ENCODE data around the gene GATAD1. TPM values are rescaled to one million over a fixed set of nuclear protein-coding genes. Genes with fewer than 3 reads are reported as not detected.

GATAD1 gene
- total RNA-seq, 2 donors from 2014 or later = 44.0 to 72.3 TPM

- ATAC-seq (ENCODE audit: insufficient number of reproducible peaks, low FRiP score, low read depth) = no peak
- DNase-seq (ENCODE audit: low spot score) = no peak
- no peak for TF ChIP-seq CTCF (IDR thresholded peaks at IDR 0.05)
- Histone ChIP-seq H3K27me3 (replicated peaks; ENCODE audit: insufficient read depth) (no peaks in the 10 kb centered on the region), H3K9me3 (no peaks in the 10 kb centered on the region), H3K4me1 (ENCODE audit: control insufficient read depth in 1 of 2, low read depth in 2 of 2) (no peaks in the 10 kb centered on the region), H3K27ac (no peak overlapping the region), H3K4me3 (no peak overlapping the region), H3K36me3 (peaks cover 45% of the 10 kb centered on the region)
These were observed 40.5 kb downstream of the GATAD1 start for GRCh38 chr7:92487804-92488203.

- no peak for ATAC-seq (ENCODE audit: insufficient number of reproducible peaks, low FRiP score, low read depth)
- no peak for TF ChIP-seq CTCF (IDR thresholded peaks at IDR 0.05)
- H3K27me3 ChIP-seq (replicated peaks; ENCODE audit: insufficient read depth) = no peaks in the 10 kb centered on the region
- no peak overlapping the region for H3K4me3 ChIP-seq
- no peaks in the 10 kb centered on the region for H3K4me1 ChIP-seq (ENCODE audit: control insufficient read depth in 1 of 2, low read depth in 2 of 2)
- no peak for DNase-seq (ENCODE audit: low spot score)
- no peak overlapping the region for H3K27ac ChIP-seq
- H3K36me3 ChIP-seq = peaks cover 50% of the 10 kb centered on the region
- H3K9me3 ChIP-seq = no peaks in the 10 kb centered on the region
These were observed 42.4 kb downstream of the GATAD1 start for GRCh38 chr7:92489634-92490033.

GRCh38 chr7:92496876-92497275 lies 49.6 kb downstream of the GATAD1 start:
- Histone ChIP-seq H3K9me3 (no peaks in the 10 kb centered on the region), H3K27ac (no peak overlapping the region), H3K4me1 (ENCODE audit: control insufficient read depth in 1 of 2, low read depth in 2 of 2) (no peaks in the 10 kb centered on the region), H3K27me3 (replicated peaks; ENCODE audit: insufficient read depth) (no peaks in the 10 kb centered on the region), H3K36me3 (peaks cover 40% of the 10 kb centered on the region), H3K4me3 (no peak overlapping the region)
- ATAC-seq (ENCODE audit: insufficient number of reproducible peaks, low FRiP score, low read depth) (no peak), DNase-seq (ENCODE audit: low spot score) (no peak)
- TF ChIP-seq CTCF (IDR thresholded peaks at IDR 0.05) = no peak

GRCh38 chr7:92498557-92498956 lies 51.3 kb downstream of the GATAD1 start:
- DNase-seq (ENCODE audit: low spot score) (no peak), ATAC-seq (ENCODE audit: insufficient number of reproducible peaks, low FRiP score, low read depth) (no peak)
- H3K9me3 ChIP-seq = no peaks in the 10 kb centered on the region
- no peaks in the 10 kb centered on the region for H3K4me1 ChIP-seq (ENCODE audit: control insufficient read depth in 1 of 2, low read depth in 2 of 2)
- TF ChIP-seq CTCF (IDR thresholded peaks at IDR 0.05) = no peak
- H3K27ac ChIP-seq = no peak overlapping the region
- peaks cover 37% of the 10 kb centered on the region for H3K36me3 ChIP-seq
- no peaks in the 10 kb centered on the region for H3K27me3 ChIP-seq (replicated peaks; ENCODE audit: insufficient read depth)
- no peak overlapping the region for H3K4me3 ChIP-seq

GRCh38 chr7:92503767-92504166 lies 56.5 kb downstream of the GATAD1 start:
- no peak for TF ChIP-seq CTCF (IDR thresholded peaks at IDR 0.05)
- Histone ChIP-seq H3K36me3 (peaks cover 41% of the 10 kb centered on the region), H3K4me1 (ENCODE audit: control insufficient read depth in 1 of 2, low read depth in 2 of 2) (no peaks in the 10 kb centered on the region), H3K4me3 (no peak overlapping the region), H3K9me3 (no peaks in the 10 kb centered on the region), H3K27me3 (replicated peaks; ENCODE audit: insufficient read depth) (no peaks in the 10 kb centered on the region), H3K27ac (no peak overlapping the region)
- ATAC-seq (ENCODE audit: insufficient number of reproducible peaks, low FRiP score, low read depth) (no peak), DNase-seq (ENCODE audit: low spot score) (no peak)
